GM21576 (cell line): ENCODE data around the gene ZNF440.
"Not testable (repeated sequence)": the region's sequence is repeated elsewhere in the genome, so short reads cannot be mapped to it uniquely, and the experiment has no call there.

ENCODE experiments used
- ATAC-seq: cut with Tn5 transposase; IDR thresholded peaks from one replicate; pipeline ENCODE4 v1.9.1; 2021; ENCODE audit warnings: mild to moderate bottlenecking, moderate library complexity; ENCODE audit not compliant: unreplicated experiment

ZNF440 gene

GRCh38 chr19:11814029-11814699 lies at the start of gene ZNF440:
ZNF440 (plus strand) TSS chr19:11814273; CDS start chr19:11814448, 175 bp downstream.
- peak; percentile 97 for ATAC-seq

DNA sequence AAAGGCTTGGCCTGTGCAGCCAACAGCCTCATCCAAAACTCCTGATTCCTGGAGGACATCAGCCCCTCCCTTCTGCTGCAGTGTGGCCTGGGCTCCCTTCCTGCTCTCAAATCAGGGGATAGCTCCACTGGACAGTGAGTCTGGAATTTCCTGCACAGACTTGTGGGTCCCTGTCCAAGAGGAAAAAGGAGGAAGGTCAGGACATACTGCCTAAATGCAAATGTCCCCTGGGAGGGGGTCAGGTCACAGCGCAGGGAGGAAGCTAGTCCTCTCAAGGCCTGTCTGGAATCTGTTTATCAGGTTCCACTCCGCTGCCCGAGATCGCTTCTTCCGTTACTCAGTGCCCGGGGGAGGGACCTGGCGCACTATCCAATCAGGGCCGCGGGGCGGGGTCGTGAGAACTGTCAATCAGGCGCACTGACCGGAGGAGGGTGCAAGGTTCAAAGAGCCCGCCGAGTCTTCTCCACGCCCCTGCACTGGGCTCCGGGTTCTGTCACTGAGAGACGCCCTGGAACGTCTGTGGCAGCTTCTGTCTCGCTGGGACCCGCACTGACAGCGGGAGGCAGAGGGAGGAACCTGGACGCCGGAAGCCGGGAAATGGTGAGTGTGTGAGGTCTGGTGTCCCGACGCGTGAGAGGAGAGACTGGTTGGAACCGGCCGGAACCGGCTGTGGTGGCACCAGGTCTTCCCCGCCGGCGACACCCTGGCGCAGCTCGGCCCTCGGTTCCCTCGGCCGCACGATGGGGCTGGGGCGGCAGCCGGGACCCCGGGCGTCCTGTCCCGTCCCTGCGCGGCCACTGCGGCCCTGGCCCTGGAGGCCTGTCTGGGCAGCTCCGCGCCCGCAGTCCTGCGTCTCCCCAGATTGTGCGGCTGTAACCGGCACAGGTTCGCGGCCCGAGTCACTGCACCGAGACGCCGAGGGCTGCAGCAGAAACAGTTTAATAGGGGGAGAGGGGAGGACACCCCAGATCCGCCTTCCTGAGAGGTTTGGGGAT lies 47.2 kb upstream of the ZNF440 start, which contains the start of gene ZNF441:
Gene ZNF441 (plus strand): TSS at position 404 of the 995 bp plus-strand sequence. CDS start 194 bp downstream, at position 598.
- ATAC-seq = peak; percentile 92

- peak; percentile 21 for ATAC-seq
Observed at GRCh38 chr19:11767633-11768133, 46.4 kb upstream of the ZNF440 start.

- no peak for ATAC-seq
Observed at GRCh38 chr19:11769995-11770394, 44.1 kb upstream of the ZNF440 start.

- ATAC-seq = not testable (repeated sequence)
Observed at GRCh38 chr19:11771520-11771919, 42.6 kb upstream of the ZNF440 start.

DNA sequence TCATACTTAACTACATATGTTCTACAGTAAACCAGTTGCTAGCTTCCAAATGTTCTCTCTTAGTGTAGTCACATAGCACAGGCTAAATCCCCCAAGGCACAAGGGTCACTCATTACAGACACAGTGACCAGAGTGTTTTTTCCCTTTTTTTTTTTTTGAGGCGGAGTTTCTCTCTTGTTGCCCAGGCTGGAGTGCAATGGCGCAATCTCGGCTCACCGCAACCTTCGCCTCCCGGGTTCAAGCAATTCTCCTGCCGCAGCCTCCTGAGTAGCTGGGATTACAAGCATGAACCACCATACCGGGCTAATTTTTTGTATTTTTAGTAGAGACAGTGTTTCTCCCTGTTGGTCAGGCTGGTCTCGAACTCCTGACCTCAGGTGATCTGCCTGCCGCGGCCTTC lies 37.4 kb upstream of the ZNF440 start:
- not testable (repeated sequence) for ATAC-seq

- no peak for ATAC-seq
Observed at GRCh38 chr19:11780431-11781020, 33.5 kb upstream of the ZNF440 start.

DNA sequence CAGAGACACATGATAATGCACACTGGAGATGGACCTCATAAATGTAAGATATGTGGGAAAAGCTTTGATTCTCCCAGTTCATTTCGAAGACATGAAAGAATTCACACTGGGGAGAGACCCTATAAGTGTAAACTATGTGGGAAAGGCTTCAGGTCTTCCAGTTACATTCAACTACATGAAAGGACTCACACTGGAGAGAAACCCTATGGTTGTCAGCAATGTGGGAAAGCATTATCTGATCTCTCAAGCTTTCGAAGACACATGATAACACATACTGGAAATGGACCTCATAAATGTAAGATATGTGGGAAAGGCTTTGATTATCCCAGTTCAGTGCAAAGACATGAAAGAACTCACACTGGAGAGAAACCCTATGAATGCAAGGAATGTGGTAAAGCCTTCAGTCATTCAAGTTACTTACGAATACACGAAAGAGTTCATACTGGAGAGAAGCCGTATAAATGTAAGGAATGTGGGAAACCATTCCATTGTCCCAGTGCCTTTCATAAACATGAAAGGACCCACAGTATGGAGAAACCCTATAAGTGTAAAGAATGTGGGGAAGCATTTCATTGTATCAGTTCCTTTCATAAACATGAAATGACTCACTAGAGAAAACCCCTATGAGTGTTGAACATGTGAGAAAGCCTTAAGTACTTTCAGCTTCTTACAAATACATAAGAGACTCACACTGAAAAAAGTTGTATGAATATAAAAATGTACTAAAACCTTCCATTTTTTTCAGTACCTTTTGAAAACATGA lies 32.6 kb upstream of the ZNF440 start:
- ATAC-seq = no peak

GRCh38 chr19:11783767-11784166 lies 30.3 kb upstream of the ZNF440 start:
- ATAC-seq = no peak

DNA sequence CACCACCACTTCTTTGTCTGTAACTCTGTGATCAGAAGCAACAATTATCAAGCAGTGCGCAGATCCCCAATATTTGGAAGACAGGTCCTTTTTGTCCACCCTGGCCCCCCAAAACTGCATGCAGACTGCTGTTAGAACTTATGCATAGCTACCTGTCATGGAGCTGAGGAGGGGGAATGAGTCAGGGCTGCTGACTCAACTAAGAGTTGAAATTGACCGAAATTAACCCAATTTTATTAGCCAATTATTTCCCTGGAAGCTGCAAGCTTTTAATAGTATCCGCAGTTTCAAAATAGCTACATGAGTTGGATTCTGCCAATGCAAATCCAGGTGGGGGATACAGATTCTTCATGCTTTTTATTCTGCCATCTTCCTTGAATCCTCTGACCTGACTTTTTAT lies 29.7 kb upstream of the ZNF440 start:
- no peak for ATAC-seq

DNA sequence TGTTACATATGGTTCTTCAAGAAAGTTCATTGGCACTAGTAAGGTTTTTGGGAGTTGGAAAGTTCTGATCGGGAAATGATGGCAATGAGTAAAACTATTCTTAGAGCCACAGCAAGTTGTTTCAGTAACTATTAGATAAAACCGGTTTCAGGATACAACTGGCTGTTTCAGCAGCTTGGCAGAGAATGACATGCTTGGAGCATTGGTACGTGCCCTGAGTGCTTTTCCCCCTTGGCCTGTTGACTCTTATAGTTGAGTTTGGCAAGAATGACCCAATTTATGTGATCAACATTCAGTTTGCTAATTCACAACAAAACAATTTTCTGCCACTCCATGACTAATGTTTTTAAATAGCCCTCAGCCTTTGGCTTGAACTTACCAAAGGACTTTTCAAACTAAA lies 26.5 kb upstream of the ZNF440 start:
- no peak for ATAC-seq

DNA sequence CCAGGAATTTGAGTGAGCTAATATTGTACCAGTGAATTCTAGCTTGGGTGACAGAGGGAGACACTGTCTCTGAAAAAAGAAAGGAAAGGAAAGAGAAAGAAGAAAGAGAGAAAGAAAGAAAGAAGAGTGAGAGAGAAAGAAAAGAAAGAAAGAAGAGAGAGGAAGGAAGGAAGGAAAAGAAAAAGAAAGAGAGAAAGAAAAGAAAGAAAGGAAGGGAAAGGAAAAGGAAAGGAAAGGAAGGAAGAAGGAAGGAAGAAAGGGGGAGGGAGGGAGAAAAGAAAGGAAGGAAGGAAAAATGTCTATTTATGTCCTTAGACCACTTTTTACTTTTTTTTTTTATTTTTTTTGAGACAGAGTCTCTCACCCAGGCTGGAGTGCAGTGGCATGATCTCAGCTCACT lies 21.1 kb upstream of the ZNF440 start:
- ATAC-seq = no peak

DNA sequence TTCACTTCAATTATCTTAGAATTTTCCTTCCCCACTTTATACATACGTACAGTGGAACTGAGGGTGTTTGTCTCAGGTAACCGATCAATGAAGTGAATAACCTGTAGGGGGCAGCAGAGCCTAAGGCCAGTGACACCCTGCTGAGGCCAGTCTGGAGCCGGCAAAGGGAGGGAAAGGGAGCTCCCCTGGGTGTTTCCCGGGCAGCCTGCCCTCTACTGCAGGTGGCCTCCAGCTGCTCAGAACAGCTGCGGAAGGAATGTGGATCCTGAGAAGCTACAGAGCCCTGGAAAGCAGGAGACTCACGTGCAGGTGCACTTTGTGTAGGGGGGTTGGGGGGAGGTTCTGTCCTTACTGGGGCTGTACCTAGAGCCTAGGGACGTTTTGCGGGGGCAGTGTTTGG lies 16.6 kb upstream of the ZNF440 start:
- peak; percentile 58 for ATAC-seq

- peak; percentile 93 for ATAC-seq
Observed at GRCh38 chr19:11798391-11799330, 15.4 kb upstream of the ZNF440 start, which contains the start of gene ZNF491. ZNF491 (plus strand) TSS chr19:11798523; CDS start chr19:11805954, 7,431 bp downstream.

- no peak for ATAC-seq
Observed at GRCh38 chr19:11806354-11807098, 7.5 kb upstream of the ZNF440 start.

DNA sequence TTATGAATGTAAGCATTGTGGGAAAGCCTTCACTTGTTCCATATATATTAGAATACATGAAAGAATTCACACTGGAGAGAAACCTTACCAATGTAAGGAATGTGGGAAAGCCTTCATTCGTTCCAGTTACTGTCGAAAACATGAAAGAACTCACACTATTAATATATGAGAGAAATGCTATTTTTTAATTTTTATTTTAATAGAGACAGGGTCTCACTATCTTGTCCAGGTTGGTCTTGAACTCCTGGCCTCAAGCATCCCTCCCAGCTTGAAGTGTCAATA lies 7.0 kb upstream of the ZNF440 start:
- ATAC-seq = no peak

- peak; percentile 15 for ATAC-seq
Observed at GRCh38 chr19:11813703-11814028, 407 bp upstream of the ZNF440 start.

GRCh38 chr19:11814700-11815035 lies 595 bp downstream of the ZNF440 start:
- ATAC-seq = no peak

GRCh38 chr19:11821474-11822109 lies 7.5 kb downstream of the ZNF440 start:
- ATAC-seq = no peak
